H1 (cell line): ENCODE data around the gene ZNF584. TPM values are rescaled to one million over a fixed set of nuclear protein-coding genes. Genes with fewer than 3 reads are reported as not detected.

Experiments
- CTCF ChIA-PET: fragments of 300-600 bp; sonication (Branson Sonifier 250); formaldehyde crosslinking; loops from one replicate; lab custom pipeline; 2021; ENCODE audit not compliant: partially characterized antibody; lab: Charles Lee
- POLR2A ChIA-PET: fragments of 300-600 bp; sonication (Branson Sonifier 250); formaldehyde crosslinking; loops from one replicate; lab custom pipeline; 2021; ENCODE audit warnings: inconsistent platforms; ENCODE audit not compliant: partially characterized antibody; lab: Charles Lee
- DNase-seq, 2 experiments: peaks; one replicate each; pipeline versions ENCODE4 v3.0.0 to v3.0.0-alpha.2; 2010 to 2022; ENCODE audit warnings: low spot score in 2 of 2, low read depth in 1 of 2, mixed read lengths in 1 of 2
- FAIRE-seq: peaks from 2 replicates; lab custom pipeline; 2011; peaks lifted over from hg19 to GRCh38; lab: Jason Lieb, UNC
- H2AFZ ChIP-seq: 2 replicates; pipeline ENCODE4 v1.8.1; 2012; ENCODE audit warnings: low read length, inconsistent platforms
- H2AK5ac ChIP-seq: 2 replicates; pipeline ENCODE4 v1.6.1; 2013; ENCODE audit warnings: low read depth, low read length
- H2BK120ac ChIP-seq: replicated peaks from 2 replicates; pipeline ENCODE3; 2013; ENCODE audit warnings: low read depth, low read length, inconsistent platforms
- H2BK12ac ChIP-seq: 2 replicates; pipeline ENCODE4 v1.6.1; 2013; ENCODE audit warnings: low read depth, low read length
- H2BK15ac ChIP-seq: 2 replicates; pipeline ENCODE4 v1.6.1; 2013; ENCODE audit warnings: low read length
- H2BK20ac ChIP-seq: 2 replicates; pipeline ENCODE4 v1.6.1; 2013; ENCODE audit warnings: low read length
- H2BK5ac ChIP-seq: 2 replicates; pipeline ENCODE4 v1.6.1; 2013; ENCODE audit warnings: low read depth, low read length
- H3K14ac ChIP-seq: 2 replicates; pipeline ENCODE4 v1.6.1; 2013; ENCODE audit warnings: inconsistent platforms; ENCODE audit not compliant: insufficient read length
- H3K18ac ChIP-seq: 2 replicates; pipeline ENCODE4 v1.6.1; 2013; ENCODE audit warnings: low read length; ENCODE audit errors: extremely low read depth
- H3K23ac ChIP-seq: 2 replicates; pipeline ENCODE4 v1.6.1; 2013; ENCODE audit warnings: inconsistent platforms; ENCODE audit not compliant: insufficient read length
- H3K23me2 ChIP-seq: 2 replicates; pipeline ENCODE4 v1.6.1; 2013; ENCODE audit warnings: low read depth, low read length
- H3K27ac ChIP-seq: 2 replicates; pipeline ENCODE4 v1.6.1; 2011; ENCODE audit warnings: low read depth, low read length, inconsistent platforms
- H3K27me3 ChIP-seq, 4 experiments: replicated peaks in 1 of 4; 1 replicate in 1 of 4; 2 replicates in 3 of 4; pipeline versions ENCODE4 v1.6.1 to v1.8.1; 2011 to 2013; ENCODE audit warnings: low read length in 3 of 4, mild to moderate bottlenecking in 3 of 4, inconsistent platforms in 2 of 4, mixed read lengths in 2 of 4, moderate library complexity in 1 of 4; ENCODE audit not compliant: control insufficient read depth in 3 of 4, insufficient read depth in 3 of 4; ENCODE audit errors: extremely low read depth in 1 of 4
- H3K36me3 ChIP-seq, 4 experiments: 2 replicates each; pipeline versions ENCODE4 v1.6.1 to v1.8.1; 2011 to 2013; ENCODE audit warnings: mild to moderate bottlenecking in 4 of 4, low read length in 3 of 4, moderate library complexity in 2 of 4, control low read depth in 1 of 4, inconsistent platforms in 1 of 4; ENCODE audit not compliant: insufficient read depth in 4 of 4, control insufficient read depth in 2 of 4
- H3K4ac ChIP-seq: replicated peaks from 2 replicates; pipeline ENCODE3; 2013; ENCODE audit warnings: low read length, low read depth, mixed read lengths, inconsistent platforms; ENCODE audit not compliant: insufficient read length
- H3K4me1 ChIP-seq, 4 experiments: replicated peaks in 1 of 4; 1 replicate in 1 of 4; 2 replicates in 3 of 4; pipeline versions ENCODE4 v1.6.1 to v1.8.1; 2011 to 2013; ENCODE audit warnings: low read length in 3 of 4, inconsistent platforms in 2 of 4, mixed read lengths in 1 of 4; ENCODE audit not compliant: insufficient read depth in 4 of 4, control insufficient read depth in 3 of 4
- H3K4me2 ChIP-seq, 2 experiments: 2 replicates each; pipeline versions ENCODE4 v1.6.1 to v1.8.1; 2011 to 2013; ENCODE audit warnings: low read depth in 2 of 2, low read length in 2 of 2, control low read depth in 1 of 2, inconsistent platforms in 1 of 2, mild to moderate bottlenecking in 1 of 2; ENCODE audit not compliant: insufficient read depth in 1 of 2
- H3K4me3 ChIP-seq, 4 experiments: fragments of 200-600, 300-600 bp in 1 of 4; sonication (generic), shearing (Covaris generic), sonication (Bioruptor Twin) in 1 of 4; 2 replicates each; pipeline versions ENCODE4 v1.5.1 to v1.8.1; 2011 to 2016; ENCODE audit warnings: low read length in 4 of 4, low read depth in 3 of 4, control low read depth in 2 of 4, inconsistent platforms in 2 of 4, mild to moderate bottlenecking in 2 of 4, mixed read lengths in 1 of 4, moderate library complexity in 1 of 4; ENCODE audit not compliant: insufficient read depth in 2 of 4; ENCODE audit errors: extremely low read depth in 1 of 4
- H3K56ac ChIP-seq: replicated peaks from 2 replicates; pipeline ENCODE3; 2013; ENCODE audit warnings: low read depth, mild to moderate bottlenecking, mixed read lengths, low read length, inconsistent platforms; ENCODE audit not compliant: insufficient read length
- H3K79me1 ChIP-seq: 2 replicates; pipeline ENCODE4 v1.6.1; 2013; ENCODE audit warnings: low read depth, low read length, control low read depth
- H3K79me2 ChIP-seq, 2 experiments: 2 replicates each; pipeline versions ENCODE4 v1.6.1 to v1.8.1; 2012 to 2013; ENCODE audit warnings: low read length in 2 of 2, mild to moderate bottlenecking in 2 of 2, inconsistent platforms in 1 of 2; ENCODE audit not compliant: insufficient read depth in 2 of 2, control insufficient read depth in 1 of 2
- H3K9ac ChIP-seq, 4 experiments: replicated peaks in 1 of 4; 1 replicate in 1 of 4; 2 replicates in 3 of 4; pipeline versions ENCODE4 v1.6.1 to v1.8.1; 2011 to 2013; ENCODE audit warnings: low read depth in 3 of 4, low read length in 3 of 4, control low read depth in 2 of 4, mild to moderate bottlenecking in 2 of 4, moderate library complexity in 2 of 4, inconsistent platforms in 1 of 4; ENCODE audit errors: extremely low read depth in 1 of 4
- H3K9me3 ChIP-seq, 2 experiments: 2 replicates each; pipeline versions ENCODE4 v1.6.1 to v1.8.1; 2012 to 2013; ENCODE audit warnings: mild to moderate bottlenecking in 2 of 2, moderate library complexity in 2 of 2, control low read depth in 1 of 2, inconsistent platforms in 1 of 2, low read depth in 1 of 2, low read length in 1 of 2, mixed read lengths in 1 of 2; ENCODE audit not compliant: insufficient read depth in 2 of 2
- H4K20me1 ChIP-seq, 2 experiments: replicated peaks in 1 of 2; 2 replicates each; pipeline versions ENCODE3 to v1.8.1; 2011 to 2013; ENCODE audit warnings: inconsistent platforms in 2 of 2, low read length in 2 of 2, mild to moderate bottlenecking in 1 of 2; ENCODE audit not compliant: insufficient read depth in 2 of 2, control insufficient read depth in 1 of 2
- H4K5ac ChIP-seq: 2 replicates; pipeline ENCODE4 v1.6.1; 2013; ENCODE audit warnings: low read length, low read depth, mixed read lengths, inconsistent platforms; ENCODE audit not compliant: insufficient read length
- H4K8ac ChIP-seq: 2 replicates; pipeline ENCODE4 v1.8.0; 2013; ENCODE audit warnings: mild to moderate bottlenecking, moderate library complexity, low read length, inconsistent platforms; ENCODE audit not compliant: insufficient read depth; ENCODE audit errors: extremely low read depth
- H4K91ac ChIP-seq: replicated peaks from 2 replicates; pipeline ENCODE3; 2013; ENCODE audit warnings: low read length, mixed read lengths, inconsistent platforms; ENCODE audit not compliant: insufficient read length
- CBX5 ChIP-seq: fragments of 300-800, 300-1000 bp; sonication (generic); IDR thresholded peaks from 2 replicates; pipeline ENCODE4 v1.7.1; 2016; ENCODE audit warnings: antibody characterized with exemption, low read length, low read depth
- CHD1 ChIP-seq: IDR thresholded peaks from 2 replicates; pipeline ENCODE4 v1.6.1; 2012; ENCODE audit warnings: low read depth, low read length, improper control_type of control experiment
- FOSL1 ChIP-seq: IDR thresholded peaks from 2 replicates; pipeline ENCODE4 v1.6.1; 2011; ENCODE audit warnings: mild to moderate bottlenecking, low read depth, low read length, moderate library complexity; ENCODE audit not compliant: insufficient read depth
- HDAC6 ChIP-seq: IDR thresholded peaks from one replicate; pipeline ENCODE4 v1.7.1; 2012; ENCODE audit warnings: low read depth, mild to moderate bottlenecking, inconsistent platforms, low read length, moderate library complexity
- JUND ChIP-seq: IDR thresholded peaks from 2 replicates; pipeline ENCODE4 v1.6.1; 2011; ENCODE audit warnings: mild to moderate bottlenecking, improper control_type of control experiment, low read length
- RNF2 ChIP-seq: fragments of 200-900, 300-1000 bp; sonication (generic); IDR thresholded peaks from 2 replicates; pipeline ENCODE4 v1.7.1; 2016; ENCODE audit warnings: borderline replicate concordance, low read depth, mild to moderate bottlenecking, antibody characterized with exemption, low read length; ENCODE audit not compliant: poor library complexity, severe bottlenecking; ENCODE audit errors: missing control alignments
- TAF1 ChIP-seq: IDR thresholded peaks from 2 replicates; pipeline ENCODE4 v1.6.1; 2011; ENCODE audit warnings: mild to moderate bottlenecking, low read depth, low read length
- TAF7 ChIP-seq: optimal IDR thresholded peaks from 2 replicates; pipeline ENCODE3; 2011; ENCODE audit warnings: low read depth, mild to moderate bottlenecking, inconsistent platforms, low read length, moderate library complexity, borderline replicate concordance
- WGBS, 2 experiments: shearing (Covaris generic) in 1 of 2; methylation state at CpG; one replicate each; pipeline versions ENCODE4 v1.1.6 to v1.1.7; 2013 to 2015; ENCODE audit warnings: low lambda C conversion rate in 2 of 2, mixed read lengths in 2 of 2, inconsistent platforms in 1 of 2, low coverage in 1 of 2, missing lambda C conversion rate in 1 of 2; ENCODE audit not compliant: insufficient replicate concordance in 2 of 2, insufficient coverage in 1 of 2, insufficient read length in 1 of 2; ENCODE audit errors: extremely low coverage in 1 of 2, missing lambda C conversion rate in 1 of 2; 5-methylcytosine and 5-hydroxymethylcytosine counted together
- polyA plus RNA-seq, 7 experiments: library from polyadenylated mRNA; depleted of rRNA in 3 of 7; stranded (reverse) in 5 of 7; unstranded in 2 of 7; fragments of >200 nt in 5 of 7; fragments of 200-250 nt in 2 of 7; gene quantifications; 1 replicate in 5 of 7; 2 replicates in 1 of 7; 4 replicates in 1 of 7; pipeline versions ENCODE4 v1.2.1 to v1.2.3, GENCODE V29; 2011 to 2013; ENCODE audit warnings: missing spikeins in 2 of 7, mixed read lengths in 2 of 7
- total RNA-seq: library from RNA; stranded (reverse); fragmentation: NEBNext Ultra II Directional; extraction: Animal tissue kit (Norgen Biotek cat#: 25700); gene quantifications from 2 replicates; pipeline ENCODE4 v1.2.1, GENCODE V29; 2021
- TF ChIP-seq, protein P1 (sequence below): IDR thresholded peaks from 2 replicates; pipeline ENCODE4 v1.6.1; 2011; ENCODE audit warnings: low read length, improper control_type of control experiment
- TF ChIP-seq, protein P2 (sequence below): IDR thresholded peaks from 2 replicates; pipeline ENCODE4 v1.6.1; 2011; ENCODE audit warnings: low read depth, mild to moderate bottlenecking, low read length; ENCODE audit not compliant: insufficient read depth

The ZNF584 gene
- total and polyA plus RNA-seq, 2 of the 8 experiments (the other 6 are each of a cell fraction or from before 2014, with no cell fraction given): 2.5 to 5.2 TPM

DNA sequence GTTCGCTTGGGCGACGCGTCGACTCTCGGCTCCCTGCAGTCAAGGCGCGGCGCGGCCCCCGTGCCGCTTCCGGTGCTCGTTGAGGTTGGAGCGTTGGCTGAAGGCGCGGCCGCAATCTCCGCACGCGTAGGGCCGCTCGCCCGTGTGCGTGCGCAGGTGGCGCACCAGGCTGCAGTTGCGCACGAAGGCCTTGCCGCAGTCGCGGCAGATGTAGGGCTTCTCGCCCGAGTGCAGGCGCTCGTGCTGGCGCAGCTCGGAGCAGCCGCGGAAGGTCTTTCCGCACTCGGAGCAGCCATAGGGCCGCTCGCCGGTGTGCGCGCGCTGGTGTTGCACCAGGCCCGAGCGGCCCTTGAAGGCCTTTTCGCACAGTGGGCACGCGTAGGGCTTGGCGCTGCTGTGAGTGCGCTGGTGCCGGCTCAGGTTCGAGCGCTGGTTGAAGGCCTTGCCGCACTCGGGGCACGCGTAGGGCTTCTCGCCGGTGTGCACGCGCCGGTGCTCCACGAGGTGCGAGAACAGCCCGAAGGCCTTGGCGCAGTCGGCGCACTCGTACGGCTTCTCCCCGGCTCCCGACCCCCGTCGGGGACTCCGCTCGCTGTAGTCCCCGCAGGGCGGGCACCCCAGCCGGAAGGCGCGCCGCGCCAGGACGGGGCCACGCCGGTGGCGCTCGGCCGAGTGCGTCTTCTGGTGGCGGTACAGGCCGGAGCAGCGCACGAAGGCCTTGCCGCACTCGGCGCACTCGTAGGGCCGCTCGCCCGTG, 40.6 kb upstream of the ZNF584 start:
- Histone ChIP-seq H3K4ac (no peak overlapping the region), H2BK120ac (no peak overlapping the region), H4K5ac (no peak overlapping the region), H3K14ac (no peak overlapping the region), H3K79me2 (no peaks in the 10 kb centered on the region), H2BK15ac (no peak overlapping the region), H3K23me2 (peaks cover under 1% of the 10 kb centered on the region; the same call in 1 of the 2 replicates), H3K18ac (no peak overlapping the region), H4K91ac (no peak overlapping the region), H3K23ac (no peak overlapping the region), H2AFZ (no peak overlapping the region), H3K9ac (no peak overlapping the region; a peak in 1 of 7 replicates), H3K27me3 (no peaks in the 10 kb centered on the region), H3K27ac (no peak overlapping the region), H2BK12ac (no peak overlapping the region), H3K9me3 (no peaks in the 10 kb centered on the region), H3K79me1 (no peaks in the 10 kb centered on the region), H3K4me1 (no peaks in the 10 kb centered on the region), H3K4me2 (no peak overlapping the region), H3K4me3 (no peak overlapping the region), H4K8ac (no peak overlapping the region), H2BK5ac (no peak overlapping the region), H4K20me1 (peaks cover 0 to 3% of the 10 kb centered on the region in 2 experiments), H3K36me3 (peaks cover 0 to 2% (median 0%) of the 10 kb centered on the region in 4 experiments; a peak in 2 of 8 replicates), H3K56ac (no peak overlapping the region), H2AK5ac (no peak overlapping the region), H2BK20ac (no peak overlapping the region)
- ChIA-PET CTCF (interaction anchor here (0.8 to 2.4 kb wide), 7 partner anchors 11 to 84 kb away, joined by 3 to 11 read pairs (median 4); partner anchors contain the start of gene ZNF324B), POLR2A (interaction anchor here (2.1 to 7.6 kb wide), 2 partner anchors 8 to 19 kb away, joined by 8 to 94 read pairs; partner anchors contain the start of gene RPS5)
- FAIRE-seq (no peak), DNase-seq (no peak)
- 96% methylated on average over 66 of the region's 106 CpGs; no CpG with 5 or more reads in 1 of the 2 experiments for WGBS, 2 experiments
- TF ChIP-seq TAF7: no peak
- no peak for TF ChIP-seq RNF2
- TF ChIP-seq CBX5: no peak
- TF ChIP-seq, protein P1, sequence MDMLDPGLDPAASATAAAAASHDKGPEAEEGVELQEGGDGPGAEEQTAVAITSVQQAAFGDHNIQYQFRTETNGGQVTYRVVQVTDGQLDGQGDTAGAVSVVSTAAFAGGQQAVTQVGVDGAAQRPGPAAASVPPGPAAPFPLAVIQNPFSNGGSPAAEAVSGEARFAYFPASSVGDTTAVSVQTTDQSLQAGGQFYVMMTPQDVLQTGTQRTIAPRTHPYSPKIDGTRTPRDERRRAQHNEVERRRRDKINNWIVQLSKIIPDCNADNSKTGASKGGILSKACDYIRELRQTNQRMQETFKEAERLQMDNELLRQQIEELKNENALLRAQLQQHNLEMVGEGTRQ: no peak
- TF ChIP-seq JUND: no peak
- TF ChIP-seq, protein P2, sequence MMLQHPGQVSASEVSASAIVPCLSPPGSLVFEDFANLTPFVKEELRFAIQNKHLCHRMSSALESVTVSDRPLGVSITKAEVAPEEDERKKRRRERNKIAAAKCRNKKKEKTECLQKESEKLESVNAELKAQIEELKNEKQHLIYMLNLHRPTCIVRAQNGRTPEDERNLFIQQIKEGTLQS: no peak
- TF ChIP-seq FOSL1: no peak
- no peak for TF ChIP-seq TAF1
- TF ChIP-seq CHD1: no peak
- no peak for TF ChIP-seq HDAC6
